ENCODE results near the gene CSF3R.

The CSF3R gene

GRCh38 chr1:36482724-36483388 lies at the start of gene CSF3R:
CSF3R (minus strand) TSS chr1:36482913; CDS start chr1:36479496, 3,417 bp downstream.
- no peak for DNase-seq

DNA sequence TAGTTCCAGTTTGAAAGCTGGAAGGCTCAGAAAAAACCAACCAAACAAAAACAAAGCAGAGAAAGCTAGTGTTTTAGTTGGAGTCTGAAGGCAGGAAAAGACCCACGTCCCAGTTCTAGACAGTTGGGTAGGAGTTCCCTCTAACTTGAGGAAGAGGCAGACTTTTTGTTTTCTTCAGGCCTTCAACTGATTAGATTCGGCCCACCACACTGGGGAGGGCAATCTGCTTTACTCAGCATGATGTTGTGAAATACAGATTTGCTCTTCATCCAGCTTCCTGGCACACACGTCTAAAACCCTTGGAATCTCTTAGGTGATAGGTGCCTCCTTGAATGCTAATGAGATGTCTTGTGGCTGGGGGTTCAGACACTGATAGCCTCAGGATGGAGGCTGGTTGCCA lies 49.1 kb upstream of the CSF3R start:
- no peak for DNase-seq

DNA sequence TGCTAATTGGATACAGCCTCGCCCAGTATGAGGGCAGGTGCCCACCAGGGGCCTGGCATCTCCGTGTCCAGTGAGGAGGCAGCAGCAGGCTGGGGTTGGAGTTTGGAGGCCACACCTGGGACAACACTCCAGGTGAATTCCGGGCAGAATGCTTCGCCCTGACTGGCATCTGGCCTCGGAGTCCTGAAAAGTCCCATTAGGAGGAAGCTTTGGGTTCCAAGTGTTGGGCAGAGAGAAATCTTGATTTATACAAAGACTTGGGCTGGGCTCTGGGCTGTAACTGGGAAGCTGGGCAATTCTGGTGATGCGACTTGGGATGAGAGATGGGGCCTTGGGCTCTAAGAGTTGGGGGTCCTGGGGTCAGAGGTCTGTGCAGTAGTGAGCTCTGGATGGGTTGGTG lies 48.1 kb upstream of the CSF3R start:
- no peak for DNase-seq

- no peak for DNase-seq
Measured at GRCh38 chr1:36530261-36530660, 47.5 kb upstream of the CSF3R start.

DNA sequence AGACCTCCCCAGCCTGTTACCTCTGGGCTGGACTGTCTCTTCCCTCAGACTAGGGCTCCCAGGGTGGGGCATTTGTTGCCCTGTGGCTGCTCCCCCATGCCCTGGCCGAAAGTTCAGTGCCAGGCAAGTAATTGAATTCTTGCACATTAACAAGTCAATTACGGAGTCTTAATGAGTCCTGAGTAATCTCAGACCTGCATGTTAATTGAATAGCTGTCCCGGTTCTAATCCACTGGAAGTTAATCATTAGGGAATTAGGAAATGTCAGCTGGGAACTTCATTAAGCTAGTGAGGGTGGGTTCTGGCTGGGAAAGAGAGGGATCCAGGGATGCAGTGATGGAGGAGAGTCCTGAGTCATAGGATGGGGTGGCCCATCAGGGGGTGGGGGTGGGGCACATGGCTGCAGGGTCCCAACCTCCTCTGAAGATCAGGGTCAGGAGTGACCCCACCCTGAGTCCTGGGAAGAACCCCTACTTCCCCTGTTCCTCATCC lies 47.1 kb upstream of the CSF3R start:
- DNase-seq, result no peak

GRCh38 chr1:36528361-36529349 lies 45.9 kb upstream of the CSF3R start:
- DNase-seq, result no peak

GRCh38 chr1:36525166-36525565 lies 42.5 kb upstream of the CSF3R start:
- DNase-seq, result no peak

DNA sequence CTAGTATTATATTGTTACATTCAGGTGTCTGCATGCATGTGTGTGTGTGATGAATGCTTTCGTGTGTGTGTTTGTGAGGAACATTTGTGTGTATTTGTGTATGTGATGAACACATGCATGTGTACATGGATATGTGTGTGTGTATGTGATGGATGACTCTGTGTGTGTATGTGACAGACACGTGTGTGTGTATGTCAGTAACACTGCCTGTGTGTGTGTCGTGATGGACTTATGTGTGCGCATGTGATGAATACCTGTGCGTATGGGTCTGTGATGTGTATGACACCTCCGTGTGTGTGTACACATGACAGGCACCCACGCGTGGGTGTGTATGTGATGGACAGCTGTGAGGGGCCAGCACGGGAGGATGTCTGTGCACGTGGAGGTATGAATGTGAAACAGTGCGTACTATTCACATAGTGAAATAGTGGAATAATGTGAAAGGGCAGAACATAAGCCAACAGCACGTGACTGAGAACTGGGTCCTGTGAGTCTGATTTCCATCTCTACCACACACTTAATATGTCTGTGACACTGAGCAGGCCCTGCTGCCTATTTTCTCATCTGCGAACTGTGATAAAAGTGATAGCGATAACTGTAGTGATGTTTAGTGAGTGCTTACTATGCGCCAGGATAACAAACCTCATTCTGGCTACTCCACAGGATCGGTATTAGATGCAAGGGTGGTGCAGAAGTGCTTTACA lies 41.8 kb upstream of the CSF3R start:
- no peak for DNase-seq

GRCh38 chr1:36523850-36524249 lies 41.1 kb upstream of the CSF3R start:
- no peak for DNase-seq

GRCh38 chr1:36523230-36523495 lies 40.5 kb upstream of the CSF3R start:
- no peak for DNase-seq

- DNase-seq, result no peak
Measured at GRCh38 chr1:36522461-36523229, 39.9 kb upstream of the CSF3R start.

- no peak for DNase-seq
Measured at GRCh38 chr1:36522021-36522420, 39.3 kb upstream of the CSF3R start.

DNA sequence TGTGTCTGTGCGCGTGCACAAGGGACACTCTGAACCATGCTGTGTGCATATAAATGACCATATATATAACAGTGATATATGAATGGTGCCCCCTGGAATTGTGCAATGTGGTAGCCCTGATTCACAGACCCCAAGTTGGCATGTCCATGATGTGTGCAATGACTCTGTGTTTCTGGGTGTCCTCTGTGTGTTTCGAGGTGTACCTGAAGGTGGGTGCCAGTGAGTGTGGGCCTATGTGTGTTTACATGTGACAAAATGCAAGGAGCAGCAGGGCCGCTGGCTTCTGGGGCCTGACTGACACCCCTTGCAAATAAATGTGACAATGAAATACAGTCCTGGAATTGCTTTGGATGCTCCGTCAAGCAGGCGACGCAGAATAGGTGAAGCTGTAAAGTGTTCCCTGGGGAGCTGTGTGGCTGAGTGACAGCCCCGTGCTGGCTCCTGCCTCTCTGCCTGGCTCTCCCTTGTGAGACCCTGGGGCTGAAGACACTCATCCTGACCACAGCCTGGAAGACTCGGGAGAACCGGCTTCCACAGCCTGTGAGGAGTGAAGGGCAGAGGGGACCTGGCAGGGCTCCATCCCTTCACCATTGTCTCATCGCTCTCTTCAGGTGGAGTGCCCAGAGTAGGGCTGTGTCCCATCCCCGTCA lies 38.2 kb upstream of the CSF3R start:
- peak; percentile 14 for DNase-seq

DNA sequence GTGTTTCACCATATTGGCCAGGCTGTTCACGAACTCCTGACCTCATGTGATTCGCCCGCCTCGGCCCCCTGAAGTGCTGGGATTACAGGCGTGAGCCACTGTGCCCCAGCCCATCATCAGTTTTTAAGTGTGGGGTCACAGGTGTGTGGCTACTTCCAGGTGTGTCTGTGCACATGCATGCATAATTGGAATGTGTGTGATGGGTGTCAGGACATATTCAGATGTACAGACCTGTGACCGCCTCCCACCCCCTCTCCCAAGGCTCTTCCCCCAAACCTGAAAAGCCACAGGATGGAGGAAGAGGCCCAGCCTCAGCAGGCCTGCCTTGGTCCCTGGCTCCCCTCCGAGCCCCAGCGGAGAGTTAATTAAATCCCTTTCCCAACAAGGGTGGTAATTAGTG lies 37.3 kb upstream of the CSF3R start:
- no peak for DNase-seq

DNA sequence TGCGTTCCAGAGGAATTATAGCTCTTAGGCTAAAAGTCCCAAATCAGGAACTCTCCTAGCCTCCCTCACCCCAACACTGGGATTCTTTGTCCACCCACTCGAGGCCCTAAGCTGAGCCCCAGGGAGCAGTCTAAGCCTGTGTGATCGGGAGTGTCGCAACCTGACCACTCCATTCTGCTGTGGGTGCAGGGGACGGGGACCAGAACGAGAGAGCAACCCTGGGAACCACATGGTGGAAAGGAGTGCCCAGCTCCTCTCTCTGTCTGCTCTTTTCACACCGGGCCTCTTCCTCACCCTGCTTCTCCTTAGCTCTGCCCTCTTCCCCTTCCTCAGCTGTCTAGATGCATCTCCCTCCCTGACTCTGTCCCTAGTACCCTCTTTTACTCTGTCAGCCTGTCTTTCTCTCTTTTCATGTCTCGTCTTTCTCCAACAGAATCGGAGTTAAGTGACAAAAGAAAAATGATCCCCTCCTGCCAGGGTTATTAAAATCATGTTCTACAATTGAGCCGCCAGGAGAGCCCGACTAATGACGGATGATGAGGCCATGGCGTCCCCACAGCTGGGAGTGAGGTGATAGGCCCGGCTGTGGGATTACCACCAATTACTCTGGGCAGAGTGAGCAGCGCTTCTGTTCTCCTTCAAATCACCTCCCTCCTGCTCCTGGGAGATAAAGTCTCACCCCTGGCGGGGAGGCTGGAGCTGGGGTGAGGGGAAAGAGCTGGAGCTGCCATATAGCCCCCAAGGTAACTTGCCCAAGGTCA lies 34.5 kb upstream of the CSF3R start:
- peak; percentile 30 for DNase-seq

GRCh38 chr1:36516372-36517010 lies 33.8 kb upstream of the CSF3R start:
- DNase-seq, result peak; percentile 34

DNA sequence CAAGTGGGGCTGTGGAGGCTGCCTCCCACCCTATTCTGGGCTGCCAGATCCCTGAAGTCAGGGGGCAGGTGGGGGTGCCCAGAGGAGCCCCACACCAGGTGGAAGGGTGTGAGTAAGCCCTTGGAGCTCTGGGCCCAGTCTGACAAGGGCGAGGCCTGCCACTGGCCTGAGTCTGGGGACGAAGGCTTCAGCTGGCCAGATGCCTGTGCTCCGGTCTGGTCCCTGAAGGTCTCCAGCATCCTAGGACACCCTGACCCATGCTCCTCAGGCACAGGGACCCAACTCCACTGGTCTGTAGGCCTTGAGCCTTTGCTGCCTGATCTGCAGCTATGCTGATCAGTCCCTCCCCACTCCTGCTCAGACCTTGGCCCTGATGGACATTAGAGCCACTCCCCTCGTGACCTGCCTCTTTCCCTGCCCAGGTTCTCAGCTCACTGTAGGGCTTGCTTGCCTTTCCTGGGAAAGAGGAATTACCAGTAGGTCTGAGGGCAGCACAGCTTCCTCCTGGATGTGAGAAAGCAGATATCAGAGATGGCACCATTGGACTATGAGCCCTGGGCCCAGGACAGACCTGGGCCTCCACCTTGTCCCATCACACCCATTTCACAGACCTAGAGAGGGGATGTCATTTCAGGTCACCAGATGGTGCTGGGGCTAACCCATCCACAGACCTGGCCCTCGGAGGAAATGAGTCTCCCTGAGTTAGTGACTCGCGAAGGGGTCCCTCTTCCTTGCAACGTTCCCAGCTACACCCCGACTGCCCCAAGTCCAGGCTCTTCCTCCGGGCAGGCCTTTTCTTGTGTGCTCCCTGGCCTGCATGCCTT lies 32.8 kb upstream of the CSF3R start:
- no peak for DNase-seq

GRCh38 chr1:36514501-36514900 lies 31.8 kb upstream of the CSF3R start:
- DNase-seq, result no peak

GRCh38 chr1:36513676-36514473 lies 31.2 kb upstream of the CSF3R start:
- DNase-seq, result no peak
